Activated CD8-positive, alpha-beta memory T cell treated with anti-CD3 and anti-CD28 coated beads for 1 hour (primary cell): ENCODE results near the gene RTL10.

Experiments
- DNase-seq, 2 donors: peaks; one replicate each; pipeline ENCODE4 v3.0.0-alpha.2; 2020; ENCODE audit warnings: low read depth in 1 of 2; ENCODE audit errors: extremely low read depth in 1 of 2

Gene RTL10

GRCh38 chr22:19865141-19865829 is 10.6 kb upstream of the RTL10 start:
- DNase-seq, result no peak

- DNase-seq, result no peak
Observed at GRCh38 chr22:19864538-19865106, 9.9 kb upstream of the RTL10 start.

- no peak for DNase-seq
Observed at GRCh38 chr22:19863571-19863970, 8.9 kb upstream of the RTL10 start.

- no peak for DNase-seq
Observed at GRCh38 chr22:19862619-19863246, 8.1 kb upstream of the RTL10 start.

- no peak for DNase-seq
Observed at GRCh38 chr22:19859861-19860510, 5.3 kb upstream of the RTL10 start.

- no peak for DNase-seq
Observed at GRCh38 chr22:19857382-19857781, 2.7 kb upstream of the RTL10 start.

- DNase-seq, result no peak
Observed at GRCh38 chr22:19855504-19856409, 1.1 kb upstream of the RTL10 start.

GRCh38 chr22:19853879-19854777 is 546 bp downstream of the RTL10 start:
- DNase-seq, result no peak

GRCh38 chr22:19853058-19853878 is 1.4 kb downstream of the RTL10 start:
- DNase-seq, result no peak

GRCh38 chr22:19852177-19852781 is 2.4 kb downstream of the RTL10 start:
- no peak for DNase-seq

GRCh38 chr22:19851291-19852176 is 3.1 kb downstream of the RTL10 start:
- DNase-seq, result no peak

GRCh38 chr22:19850763-19851109 is 3.9 kb downstream of the RTL10 start:
- DNase-seq, result no peak

GRCh38 chr22:19849835-19850762 is 4.6 kb downstream of the RTL10 start:
- no peak for DNase-seq

GRCh38 chr22:19848298-19849224 is 6.1 kb downstream of the RTL10 start:
- no peak for DNase-seq

GRCh38 chr22:19847345-19847632 is 7.4 kb downstream of the RTL10 start:
- DNase-seq, result no peak
